K562 (cell line): ENCODE data around the gene ABCB6. TPM values are rescaled to one million over a fixed set of nuclear protein-coding genes. Genes with fewer than 3 reads are reported as not detected.

Experiments
- AFF4 ChIP-seq: sonication (generic); formaldehyde crosslinking; IDR thresholded peaks from 2 replicates; pipeline ENCODE4 v1.8.0; 2023; ENCODE audit warnings: mild to moderate bottlenecking, missing genetic modification reagents
- BACH1 ChIP-seq: fragments of 200-800 bp; sonication (Bioruptor generic); IDR thresholded peaks from 2 replicates; pipeline ENCODE4 v1.6.1; 2016; ENCODE audit warnings: missing genetic modification characterization, missing compliant biosample characterization
- C11orf30 ChIP-seq: fragments of 450-650 bp; IDR thresholded peaks from 2 replicates; pipeline ENCODE4 v1.6.1; 2016; ENCODE audit warnings: low read depth, mild to moderate bottlenecking
- CREM ChIP-seq: IDR thresholded peaks from 2 replicates; pipeline ENCODE4 v1.6.1; 2014; ENCODE audit warnings: antibody characterized with exemption, low read depth
- DNMT1 ChIP-seq: fragments of 450-650 bp; IDR thresholded peaks from 2 replicates; pipeline ENCODE4 v1.6.1; 2016; ENCODE audit warnings: antibody characterized with exemption, mild to moderate bottlenecking
- LCOR ChIP-seq: sonication (generic); formaldehyde crosslinking; IDR thresholded peaks from 2 replicates; pipeline ENCODE4 v1.8.0; 2022; ENCODE audit warnings: mild to moderate bottlenecking, missing genetic modification reagents
- MYBL2 ChIP-seq, 2 experiments: fragments of 450-650 bp in 1 of 2; sonication (generic) in 1 of 2; formaldehyde crosslinking in 1 of 2; IDR thresholded peaks; 2 replicates each; pipeline versions ENCODE4 v1.6.1 to v1.8.1; 2017 to 2022; ENCODE audit warnings: borderline replicate concordance in 1 of 2, inconsistent platforms in 1 of 2, low read depth in 1 of 2, mild to moderate bottlenecking in 1 of 2, missing genetic modification reagents in 1 of 2, moderate library complexity in 1 of 2
- NCOR1 ChIP-seq: fragments of 450-650 bp; IDR thresholded peaks from 2 replicates; pipeline ENCODE4 v1.6.1; 2016; ENCODE audit warnings: mild to moderate bottlenecking, moderate library complexity
- PBX2 ChIP-seq, 2 experiments: IDR thresholded peaks in 1 of 2; conservative IDR thresholded peaks in 1 of 2; 2 replicates each; pipeline ENCODE4 v1.6.1; 2016; ENCODE audit warnings: low read depth in 2 of 2, mild to moderate bottlenecking in 1 of 2, missing compliant biosample characterization in 1 of 2, missing genetic modification characterization in 1 of 2, moderate library complexity in 1 of 2
- RBBP5 ChIP-seq: fragments of 200-600 bp; sonication (generic); IDR thresholded peaks from 2 replicates; pipeline ENCODE4 v1.6.1; 2012; ENCODE audit warnings: borderline replicate concordance, mild to moderate bottlenecking, low read length, control low read depth, inconsistent platforms; ENCODE audit not compliant: insufficient read depth, poor library complexity, severe bottlenecking
- RBM15 ChIP-seq: fragments of 200-400 bp; formaldehyde crosslinking; IDR thresholded peaks from 2 replicates; pipeline ENCODE4 v1.6.1; 2018; ENCODE audit warnings: mild to moderate bottlenecking, low read length, moderate library complexity; ENCODE audit not compliant: insufficient read depth
- RFX7 ChIP-seq: fragments of 250-450 bp; sonication (Bioruptor Pico); IDR thresholded peaks from 2 replicates; pipeline ENCODE4 v1.5.1; 2021; ENCODE audit warnings: mild to moderate bottlenecking
- TEAD1 ChIP-seq, 2 experiments: fragments of 450-650 bp in 1 of 2; sonication (generic) in 1 of 2; formaldehyde crosslinking; IDR thresholded peaks; 2 replicates each; pipeline versions ENCODE4 v1.4.0 to v1.8.0; 2020 to 2022; ENCODE audit warnings: mild to moderate bottlenecking in 2 of 2, missing genetic modification reagents in 1 of 2
- ZMIZ1 ChIP-seq, 2 experiments: fragments of 150-350 bp in 1 of 2; IDR thresholded peaks; 2 replicates each; pipeline ENCODE4 v1.6.1; 2012 to 2016; ENCODE audit warnings: low read depth in 2 of 2, low read length in 2 of 2, mild to moderate bottlenecking in 1 of 2, moderate library complexity in 1 of 2
- ZNF766 ChIP-seq: fragments of 200-800 bp; sonication (Bioruptor generic); conservative IDR thresholded peaks from 2 replicates; pipeline ENCODE4 v1.6.1; 2016; ENCODE audit warnings: missing genetic modification characterization, missing compliant biosample characterization
- polyA plus RNA-seq, 8 experiments: library from polyadenylated mRNA; depleted of rRNA in 4 of 8; stranded (reverse) in 5 of 8; unstranded in 3 of 8; fragments of >200 nt; fragmentation: Nextera tagmentation in 2 of 8; fragmentation: Illumina TruSeq in 1 of 8; extraction: Ambion mirVana in 2 of 8; extraction: Trizol in 1 of 8; gene quantifications; 2 replicates each; pipeline versions ENCODE4 v1.2.1 to v1.2.3, GENCODE V29; 2011 to 2014; ENCODE audit warnings: inconsistent platforms in 1 of 8, missing spikeins in 1 of 8
- total RNA-seq, 7 experiments: library from RNA; depleted of rRNA in 6 of 7; stranded (reverse); fragments of >200 nt in 6 of 7; fragmentation: Illumina TruSeq in 2 of 7; extraction: Trizol in 2 of 7; gene quantifications; 2 replicates each; pipeline versions ENCODE4 v1.2.1 to v1.2.3, GENCODE V29; 2011 to 2021; ENCODE audit warnings: low replicate concordance in 1 of 7

ABCB6 gene
- total and polyA plus RNA-seq, 9 of the 15 experiments (the other 6 are each of a cell fraction or from before 2014, with no cell fraction given) = 3.7 to 29.8 (median 16.8) TPM

GRCh38 chr2:219177552-219178376, 41.0 kb downstream of the ABCB6 start, which contains the start of gene RETREG2 (continued):
- TF ChIP-seq PBX2 (CRISPR knock-in tag; IDR thresholded peaks at IDR 0.05; ENCODE audit: low read depth) = no peak
- no peak for TF ChIP-seq PBX2 (tag; conservative IDR thresholded peaks at IDR 0.05; ENCODE audit: low read depth)
- no peak for TF ChIP-seq ZNF766
- peak; percentile 70 for TF ChIP-seq C11orf30
- TF ChIP-seq CREM = peak; percentile 46; the same call in 1 of the 2 replicates
- TF ChIP-seq BACH1 (tag) = no peak
- no peak for TF ChIP-seq RFX7 (CRISPR knock-in tag)
- no peak for TF ChIP-seq LCOR
- TF ChIP-seq TEAD1 (CRISPR knock-in tag; IDR thresholded peaks at IDR 0.05) = no peak
- no peak for TF ChIP-seq DNMT1
- TF ChIP-seq AFF4 = no peak
- TF ChIP-seq NCOR1 = peak; percentile 36
- no peak for TF ChIP-seq RBM15
- TF ChIP-seq RBBP5 = peak; percentile 43
- no peak for TF ChIP-seq MYBL2 (IDR thresholded peaks at IDR 0.05; ENCODE audit: low read depth)
- no peak for TF ChIP-seq MYBL2 (CRISPR knock-in tag; IDR thresholded peaks at IDR 0.05; ENCODE audit: borderline replicate concordance)
- no peak for TF ChIP-seq ZMIZ1 (IDR thresholded peaks at IDR 0.05; ENCODE audit: low read depth in 2 of 2, low read length in 2 of 2)
